Measurements from ENCODE around the gene NHERF1.

GRCh38 chr17:74704544-74704943, 43.9 kb upstream of the NHERF1 start:
- no peak for TF ChIP-seq CTCF (IDR thresholded peaks at IDR 0.05; ENCODE audit: borderline replicate concordance, extremely low read depth, low read length, poor library complexity, severe bottlenecking)
- TF ChIP-seq EZH2 (IDR thresholded peaks at IDR 0.05; ENCODE audit: borderline replicate concordance, low read depth, low read length, severe bottlenecking): no peak
